ENCODE data around the gene TRAM2.

Gene TRAM2

GRCh38 chr6:52594221-52594620 is 17.4 kb upstream of the TRAM2 start:
- DNase-seq, result no peak

- DNase-seq, result no peak
These were observed 15.0 kb upstream of the TRAM2 start for GRCh38 chr6:52591832-52592231.

- DNase-seq, result no peak
These were observed 13.5 kb upstream of the TRAM2 start for GRCh38 chr6:52590152-52590891.

- no peak for DNase-seq
These were observed 11.8 kb upstream of the TRAM2 start for GRCh38 chr6:52588710-52589091.

GRCh38 chr6:52588087-52588709 is 11.3 kb upstream of the TRAM2 start:
- DNase-seq, result no peak

- no peak for DNase-seq
These were observed 10.1 kb upstream of the TRAM2 start for GRCh38 chr6:52587001-52587400.

- no peak for DNase-seq
These were observed 7.3 kb upstream of the TRAM2 start for GRCh38 chr6:52584203-52584602.

- no peak for DNase-seq
These were observed 6.1 kb upstream of the TRAM2 start for GRCh38 chr6:52582996-52583395.

- DNase-seq, result no peak
These were observed 5.6 kb upstream of the TRAM2 start for GRCh38 chr6:52582446-52582845.

GRCh38 chr6:52580905-52581304 is 4.0 kb upstream of the TRAM2 start:
- DNase-seq, result no peak

GRCh38 chr6:52579006-52579660 is 2.3 kb upstream of the TRAM2 start:
- no peak for DNase-seq

GRCh38 chr6:52577778-52578463 is 1.1 kb upstream of the TRAM2 start:
- peak; percentile 51 to 52 for DNase-seq

- peak; percentile 62 to 63 for DNase-seq
These were observed 353 bp downstream of the TRAM2 start for GRCh38 chr6:52576392-52577021.

- DNase-seq, result no peak
These were observed 837 bp downstream of the TRAM2 start for GRCh38 chr6:52576054-52576391.

- DNase-seq, result no peak
These were observed 1.4 kb downstream of the TRAM2 start for GRCh38 chr6:52575502-52575892.

- no peak for DNase-seq
These were observed 2.0 kb downstream of the TRAM2 start for GRCh38 chr6:52574709-52575501.

GRCh38 chr6:52573295-52573694 is 3.6 kb downstream of the TRAM2 start:
- DNase-seq, result no peak

GRCh38 chr6:52572536-52572935 is 4.3 kb downstream of the TRAM2 start:
- DNase-seq, result no peak

- DNase-seq, result no peak
These were observed 5.6 kb downstream of the TRAM2 start for GRCh38 chr6:52571099-52571755.

- no peak for DNase-seq
These were observed 6.6 kb downstream of the TRAM2 start for GRCh38 chr6:52570291-52570700.

GRCh38 chr6:52568320-52568719 is 8.5 kb downstream of the TRAM2 start:
- no peak for DNase-seq

GRCh38 chr6:52566853-52567279 is 10.0 kb downstream of the TRAM2 start:
- no peak for DNase-seq
